GM19452 (cell line): ENCODE results near the gene DLX6.

Experiments
- ATAC-seq: cut with Tn5 transposase; IDR thresholded peaks from one replicate; pipeline ENCODE4 v1.9.1; 2021; ENCODE audit not compliant: unreplicated experiment

The DLX6 gene

DNA sequence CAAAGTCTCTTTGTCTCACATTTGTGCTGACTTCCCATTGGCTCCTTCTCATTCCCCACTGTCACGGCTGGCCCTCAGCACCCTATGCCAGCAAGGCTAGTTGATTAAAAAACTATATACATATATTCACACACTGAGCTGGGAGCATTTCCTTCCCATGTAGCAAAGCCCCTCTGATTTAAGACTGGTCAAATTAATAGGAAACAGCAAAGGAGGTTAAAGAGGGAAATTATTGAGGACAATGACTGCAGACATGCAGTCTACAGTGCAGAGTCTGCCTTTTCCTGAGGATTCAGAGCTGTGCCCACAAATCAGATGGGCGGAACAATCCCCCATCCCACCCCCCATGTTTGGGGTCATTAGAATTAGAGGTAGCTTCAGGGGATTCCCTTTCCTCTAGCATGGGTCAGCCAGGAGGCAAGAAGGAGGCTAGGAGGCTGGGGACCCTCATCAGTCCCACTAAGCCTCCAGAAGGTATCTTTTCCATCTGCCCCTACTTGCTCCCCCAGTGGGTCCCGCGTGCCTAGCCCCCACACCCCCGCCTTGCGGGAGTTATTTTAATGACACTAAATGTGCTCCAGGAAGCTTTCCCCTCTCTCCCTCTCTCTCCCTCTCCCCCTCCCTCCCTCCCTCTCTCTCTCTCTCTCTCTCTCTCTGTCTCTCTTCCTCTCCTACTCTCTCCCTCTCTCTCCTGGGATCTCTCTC lies 9.8 kb upstream of the DLX6 start:
- no peak for ATAC-seq

DNA sequence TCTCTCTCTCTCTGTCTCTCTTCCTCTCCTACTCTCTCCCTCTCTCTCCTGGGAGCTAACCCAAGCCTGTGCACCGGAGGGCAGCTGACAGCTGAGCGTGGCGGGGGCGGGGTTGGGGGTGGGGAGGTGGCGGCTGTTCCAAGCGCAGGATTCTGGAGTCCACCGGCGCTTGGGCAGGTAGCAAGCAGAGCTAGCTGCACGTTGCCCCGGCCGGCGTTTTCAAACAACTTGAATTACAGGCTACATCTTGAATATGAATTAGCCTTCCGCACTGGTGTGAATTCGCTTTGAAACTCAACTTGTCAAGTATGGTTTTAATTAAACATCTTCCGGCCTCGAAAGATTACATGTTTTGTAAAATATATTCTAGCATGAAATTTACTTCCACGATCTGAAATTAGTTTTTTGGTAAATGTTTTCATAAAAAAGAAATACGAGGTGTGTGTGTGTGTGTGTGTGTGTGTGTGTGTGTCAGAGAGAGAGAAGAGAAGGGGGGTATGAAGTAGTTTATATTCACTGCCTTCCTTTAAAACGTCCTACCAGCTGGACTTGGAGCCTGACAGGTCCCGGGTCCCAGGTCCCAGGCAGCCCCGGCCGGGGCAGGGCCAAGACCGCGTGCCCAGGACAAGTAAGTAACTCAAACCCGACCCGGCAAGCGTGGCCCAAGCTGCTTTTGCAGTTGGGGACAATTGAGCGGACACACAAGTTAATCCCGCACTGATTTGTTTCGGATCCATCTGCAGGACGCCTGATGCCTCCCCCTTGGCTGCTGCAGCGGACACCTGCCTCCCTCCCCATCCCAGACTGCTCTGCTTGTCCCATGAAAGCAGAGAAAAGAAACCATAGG lies 9.0 kb upstream of the DLX6 start:
- no peak for ATAC-seq

DNA sequence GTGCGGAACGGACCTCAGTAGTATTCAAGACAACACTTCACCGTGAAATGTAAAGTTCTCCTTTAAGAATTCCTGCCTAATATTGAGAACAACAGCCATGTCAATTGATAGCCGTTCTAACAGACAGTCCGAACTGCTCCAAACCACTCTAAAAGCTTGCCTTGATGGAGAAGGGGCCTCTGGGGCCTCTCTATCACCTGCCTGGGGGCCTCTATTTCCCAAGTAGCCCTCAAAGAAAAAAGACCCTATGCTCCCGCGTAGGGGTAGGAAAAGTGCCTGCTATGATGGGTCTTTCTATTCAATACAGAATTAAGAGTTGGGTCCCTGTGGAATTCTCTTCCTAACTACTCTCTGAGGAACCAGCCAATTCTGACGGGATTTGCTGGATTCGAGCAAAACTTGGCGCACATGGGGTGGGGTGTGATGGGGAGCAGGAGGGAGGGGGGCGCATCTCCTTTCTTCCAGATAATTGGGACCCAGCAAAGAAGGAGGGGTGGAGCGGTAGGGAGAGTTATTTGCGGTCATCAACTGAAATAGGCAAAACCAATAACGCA lies 8.3 kb upstream of the DLX6 start:
- ATAC-seq = no peak

DNA sequence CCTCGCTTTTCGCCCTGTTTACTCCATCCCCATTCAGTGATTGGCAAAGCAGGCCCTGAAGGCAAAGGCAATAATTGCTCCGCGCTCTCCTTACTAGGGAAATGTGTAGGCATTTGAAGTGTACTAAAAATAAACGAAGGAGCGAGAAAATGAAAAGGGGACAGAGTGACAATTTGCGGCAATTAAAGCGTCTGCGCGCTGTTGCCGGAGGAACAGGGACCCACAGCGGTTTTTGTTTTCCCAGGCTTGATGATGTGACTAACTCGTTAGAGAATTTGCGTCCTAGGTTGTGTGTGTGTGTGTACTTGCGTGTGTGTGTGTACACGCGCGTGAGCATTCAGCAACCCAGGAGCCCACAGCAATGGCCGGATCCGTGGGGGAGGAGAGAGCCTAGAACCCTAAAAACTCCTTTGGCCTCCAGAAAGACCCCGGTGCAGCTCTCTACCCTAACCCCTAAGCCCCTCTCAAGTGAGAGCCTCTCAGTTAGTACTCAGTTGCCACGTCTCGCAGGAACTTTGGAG lies 7.8 kb upstream of the DLX6 start:
- ATAC-seq = no peak

GRCh38 chr7:96998333-96998732 lies 7.0 kb upstream of the DLX6 start:
- no peak for ATAC-seq

DNA sequence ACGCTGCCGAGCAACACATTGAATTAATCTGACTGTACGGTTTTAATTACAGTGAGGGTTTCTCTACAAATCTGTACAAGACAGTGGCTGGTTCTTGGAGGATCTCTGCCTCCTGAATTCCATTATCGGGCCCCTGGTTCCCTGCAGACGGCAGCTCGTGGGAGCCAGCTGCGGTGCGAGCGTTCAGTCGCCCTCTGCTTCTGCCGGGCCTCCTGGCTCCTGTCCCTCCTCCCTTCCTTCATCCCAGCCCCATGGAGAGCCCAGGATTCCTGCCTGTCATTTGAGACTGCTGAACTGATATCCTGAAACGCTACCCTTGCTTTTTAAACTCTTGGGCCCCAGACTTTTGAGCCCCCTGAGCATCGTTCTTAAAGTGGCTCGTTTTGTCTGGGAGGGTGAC lies 6.6 kb upstream of the DLX6 start:
- no peak for ATAC-seq

DNA sequence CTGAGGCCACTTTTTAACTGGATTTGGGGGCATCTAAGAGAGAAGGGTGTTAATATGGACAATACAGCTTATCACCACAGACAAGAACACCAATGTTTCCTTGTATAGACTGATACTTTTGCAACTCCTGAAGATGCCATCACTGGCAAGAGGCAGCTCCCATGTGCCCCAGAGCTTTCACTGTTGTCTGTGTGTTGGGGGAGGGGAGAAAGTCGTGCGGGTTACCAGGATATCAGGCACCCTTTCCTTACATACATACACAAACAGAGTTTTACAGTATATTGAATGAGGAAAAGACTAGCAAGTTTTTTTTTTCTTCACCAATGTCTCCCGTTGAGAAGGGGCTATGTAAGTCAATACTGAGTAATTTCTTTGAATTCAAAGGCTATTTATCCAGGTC lies 4.1 kb upstream of the DLX6 start:
- ATAC-seq = no peak

- no peak for ATAC-seq
Observed at GRCh38 chr7:97001656-97002554, 3.4 kb upstream of the DLX6 start.

DNA sequence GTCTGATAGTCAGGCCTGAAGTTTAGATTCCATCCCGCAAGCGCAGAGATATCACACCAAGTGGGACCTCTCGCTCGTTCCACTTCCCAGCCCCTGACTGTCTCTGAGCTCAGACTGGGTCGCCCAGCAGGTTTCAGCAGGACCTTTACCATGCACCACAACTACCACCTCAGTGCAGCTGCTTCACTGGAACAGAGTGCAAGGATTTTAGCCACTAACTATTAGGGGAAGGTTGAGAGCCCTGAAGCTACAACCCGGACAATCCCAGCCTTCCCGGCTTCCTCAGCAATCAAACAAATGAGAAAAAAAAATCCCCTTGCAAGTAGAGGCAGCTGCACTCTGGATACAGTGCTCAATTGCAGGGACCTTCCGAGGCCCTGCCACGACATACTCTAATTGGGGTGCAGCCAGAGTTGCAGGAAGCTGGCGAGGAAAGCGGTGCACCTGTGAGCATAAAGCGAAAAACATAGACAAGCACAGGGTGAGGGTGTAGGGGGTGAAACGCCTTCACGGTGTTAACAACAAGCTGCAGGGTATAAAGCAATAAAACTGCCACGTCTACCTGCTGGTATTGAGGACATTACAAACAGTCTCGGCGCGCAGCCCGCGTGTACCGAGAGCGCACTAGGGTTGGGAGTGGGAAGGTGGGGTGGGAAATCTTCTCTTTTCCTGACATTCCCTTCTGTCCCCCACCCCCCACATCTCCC lies 2.6 kb upstream of the DLX6 start:
- no peak for ATAC-seq

DNA sequence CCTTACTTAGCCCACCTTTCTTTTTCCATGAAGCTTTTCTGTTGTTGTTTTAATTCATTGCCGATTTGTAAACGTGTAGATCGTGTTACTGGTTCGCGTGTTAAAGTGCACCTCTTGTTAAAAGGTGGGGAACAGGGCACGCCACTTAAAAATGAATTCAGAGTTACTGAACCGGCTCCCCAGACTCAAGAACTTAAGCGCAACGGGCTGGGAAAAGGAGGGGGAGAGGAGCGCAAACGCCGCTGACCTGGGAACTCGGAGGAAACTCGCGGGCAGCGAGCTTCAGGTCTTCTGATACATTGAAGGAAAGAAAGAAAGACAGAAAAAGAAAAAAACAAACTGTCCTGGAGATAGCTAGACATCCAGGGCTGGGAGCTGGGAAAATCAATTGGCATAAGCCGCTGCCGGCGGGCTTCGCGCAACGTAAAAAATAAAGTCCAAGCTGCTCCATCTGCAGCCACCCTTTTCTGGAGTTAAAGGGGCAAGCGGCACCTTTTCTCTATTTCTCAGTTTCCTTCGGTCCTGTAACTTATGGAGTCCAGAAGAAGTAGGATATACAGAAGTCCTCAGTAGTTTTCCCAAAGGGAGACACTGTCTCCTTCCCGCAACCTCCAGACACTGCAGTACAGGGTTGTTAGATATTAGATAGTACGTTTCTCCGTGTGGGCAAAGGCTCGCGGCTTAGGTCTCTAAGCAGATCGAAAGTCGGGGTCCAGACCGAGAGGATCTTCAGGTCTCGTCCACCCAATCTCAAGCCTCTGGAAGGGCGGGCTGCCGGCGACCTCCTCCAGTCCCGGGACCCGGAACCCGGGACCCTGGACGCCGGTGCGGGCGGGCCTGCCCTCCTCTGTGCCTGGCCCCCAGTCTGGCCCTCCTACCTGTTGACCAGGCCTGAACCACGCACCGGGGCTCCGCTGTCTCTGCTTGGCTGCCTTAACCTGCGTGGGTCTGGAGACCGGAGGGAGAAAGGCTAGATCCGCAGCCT lies 1.8 kb upstream of the DLX6 start:
- ATAC-seq = no peak

- no peak for ATAC-seq
Observed at GRCh38 chr7:97004247-97005182, 838 bp upstream of the DLX6 start.

DNA sequence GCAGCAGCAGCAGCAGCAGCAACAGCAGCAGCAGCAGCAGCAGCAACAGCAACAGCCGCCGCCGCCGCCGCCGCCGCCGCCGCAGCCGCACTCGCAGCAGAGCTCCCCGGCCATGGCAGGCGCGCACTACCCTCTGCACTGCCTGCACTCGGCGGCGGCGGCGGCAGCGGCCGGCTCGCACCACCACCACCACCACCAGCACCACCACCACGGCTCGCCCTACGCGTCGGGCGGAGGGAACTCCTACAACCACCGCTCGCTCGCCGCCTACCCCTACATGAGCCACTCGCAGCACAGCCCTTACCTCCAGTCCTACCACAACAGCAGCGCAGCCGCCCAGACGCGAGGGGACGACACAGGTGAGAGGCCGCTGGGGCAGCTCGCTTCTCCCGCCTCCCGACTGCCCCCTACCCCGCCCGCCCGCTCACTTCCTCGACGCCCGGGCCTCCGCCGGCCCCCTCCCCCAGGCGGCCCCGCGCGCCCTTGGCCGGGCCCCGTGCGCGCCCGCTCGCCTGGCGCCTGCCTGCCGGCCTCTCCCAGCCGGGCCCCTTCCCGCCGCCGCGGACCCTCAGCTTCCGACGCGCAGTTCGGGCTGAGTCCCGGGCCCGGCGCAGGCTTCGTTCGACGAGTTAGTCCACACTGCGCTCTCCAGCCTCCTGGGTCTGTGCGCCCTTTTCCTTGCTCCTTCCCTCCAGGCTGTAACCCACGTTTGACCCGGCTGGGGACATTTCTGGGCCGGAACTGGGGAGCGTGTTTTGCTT lies 882 bp downstream of the DLX6 start:
- peak; percentile 64 for ATAC-seq

- no peak for ATAC-seq
Observed at GRCh38 chr7:97006816-97007582, 1.6 kb downstream of the DLX6 start.

- ATAC-seq = no peak
Observed at GRCh38 chr7:97007583-97007861, 2.2 kb downstream of the DLX6 start.

DNA sequence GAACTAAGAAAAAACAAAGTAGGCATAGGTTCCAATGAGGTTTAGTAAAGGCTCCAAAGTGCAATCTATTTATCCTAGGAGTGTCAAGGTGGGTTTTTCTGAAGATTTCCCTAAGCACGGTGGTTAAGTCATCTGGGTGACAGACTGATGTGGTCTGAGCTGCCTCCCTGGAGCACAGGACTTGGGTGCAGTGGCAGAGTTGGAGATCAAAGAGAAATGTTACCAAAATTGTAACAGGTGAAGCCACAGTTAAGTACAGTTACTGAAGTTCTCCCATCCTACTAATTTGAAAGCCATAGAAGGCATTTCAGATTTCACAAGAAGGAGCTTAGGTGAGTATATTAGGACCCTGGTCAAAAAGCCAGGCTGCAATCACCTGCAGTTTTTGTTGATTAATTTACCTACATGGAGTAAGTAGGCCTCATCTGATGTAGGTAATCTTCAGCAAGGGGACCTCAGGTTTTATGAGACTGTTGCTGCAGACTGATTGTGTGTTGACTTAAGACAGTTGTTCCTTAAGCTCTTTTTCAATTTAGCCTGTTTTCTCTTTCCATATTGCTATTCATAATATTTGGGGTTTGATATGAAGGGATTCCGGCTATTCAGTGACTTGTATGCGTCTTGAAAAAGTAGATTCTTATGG lies 3.0 kb downstream of the DLX6 start:
- no peak for ATAC-seq
